SIG-M5 treated with dmso at 0.1 percent for 504 hours (cell line): Measurements from ENCODE around the gene NAALADL2.
"Not testable (repeated sequence)": the region's sequence is repeated elsewhere in the genome, so short reads cannot be mapped to it uniquely, and the experiment has no call there.

Source experiments
- DNase-seq: peaks from one replicate; lab custom pipeline; 2025; ENCODE audit not compliant: unreplicated experiment; lab: John Stamatoyannopoulos, UW

Gene NAALADL2

GRCh38 chr3:175257123-175257522, 398.0 kb downstream of the NAALADL2 start:
- DNase-seq = no peak

- no peak for DNase-seq
Measured at GRCh38 chr3:175258763-175259162, 399.6 kb downstream of the NAALADL2 start.

DNA sequence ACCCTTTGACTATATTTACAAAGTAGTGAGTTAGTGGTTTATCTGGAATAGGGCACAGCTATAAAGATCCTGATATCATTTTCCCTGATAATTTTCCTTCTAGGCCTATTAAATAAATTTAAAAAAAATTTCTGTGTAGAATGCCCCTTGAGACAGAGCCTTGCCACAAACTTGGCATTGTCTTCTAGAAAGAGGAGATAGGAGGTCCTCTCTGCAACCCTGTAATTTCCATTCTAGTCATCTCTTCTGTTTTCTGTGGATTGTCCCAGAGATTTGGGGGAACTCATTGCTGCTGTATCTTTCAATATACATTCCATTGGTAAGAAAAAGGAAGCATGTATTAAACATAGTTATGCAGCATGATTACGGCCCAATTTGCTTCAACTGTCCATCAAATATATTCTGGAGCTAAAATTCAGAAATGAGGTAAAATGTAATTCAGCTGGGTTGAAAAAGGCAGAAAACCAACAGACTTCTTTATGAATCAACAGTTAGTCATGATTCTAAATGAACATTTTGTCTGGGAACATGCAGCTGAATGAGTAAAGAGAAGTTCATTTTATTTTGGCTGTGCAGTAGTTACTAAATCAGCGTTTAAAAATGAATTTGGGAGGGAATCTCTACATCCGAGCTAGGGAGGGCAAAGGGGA, 401.1 kb downstream of the NAALADL2 start:
- DNase-seq = no peak

- DNase-seq = no peak
Measured at GRCh38 chr3:175266478-175266877, 407.3 kb downstream of the NAALADL2 start.

DNA sequence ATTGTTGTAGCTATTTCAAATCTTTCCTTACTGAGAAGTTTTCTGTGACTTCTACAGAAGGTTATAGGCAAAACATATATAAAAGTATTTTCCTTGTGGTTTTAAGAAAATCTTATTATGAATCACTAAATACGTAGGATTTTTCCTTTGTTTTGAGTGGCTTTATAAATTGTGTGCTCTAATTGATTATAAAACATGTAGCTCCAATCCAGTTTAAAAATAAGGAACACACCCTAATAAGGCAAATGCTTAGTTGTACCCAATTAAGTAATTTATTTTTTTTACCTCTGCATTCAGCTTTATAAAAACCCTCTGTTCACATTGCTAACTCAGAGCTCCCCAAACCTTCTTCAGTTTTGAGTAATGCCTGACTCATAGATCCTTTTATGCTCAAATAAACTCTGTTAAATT, 408.0 kb downstream of the NAALADL2 start:
- no peak for DNase-seq

- no peak for DNase-seq
Measured at GRCh38 chr3:175267561-175267960, 408.4 kb downstream of the NAALADL2 start.

DNA sequence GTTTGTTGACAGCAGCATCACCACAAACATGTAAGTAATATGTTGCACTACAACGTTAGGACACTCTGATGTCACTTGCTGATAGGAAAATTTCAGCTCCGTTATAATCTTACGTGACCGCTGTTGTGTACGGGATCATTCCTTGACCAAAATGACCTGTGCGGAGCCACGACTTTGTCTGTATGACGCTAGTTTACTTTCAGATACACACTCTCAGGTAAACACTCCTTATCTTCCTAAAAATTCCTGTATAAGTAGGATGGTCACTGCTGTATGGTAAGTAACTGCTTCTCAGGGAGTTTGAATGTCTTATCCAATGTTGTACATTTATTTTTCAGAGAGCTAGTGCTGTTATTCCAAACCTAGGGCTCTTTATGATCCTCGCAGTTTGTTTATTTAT, 410.3 kb downstream of the NAALADL2 start:
- DNase-seq = no peak

GRCh38 chr3:175270198-175270837, 411.2 kb downstream of the NAALADL2 start:
- DNase-seq = no peak

DNA sequence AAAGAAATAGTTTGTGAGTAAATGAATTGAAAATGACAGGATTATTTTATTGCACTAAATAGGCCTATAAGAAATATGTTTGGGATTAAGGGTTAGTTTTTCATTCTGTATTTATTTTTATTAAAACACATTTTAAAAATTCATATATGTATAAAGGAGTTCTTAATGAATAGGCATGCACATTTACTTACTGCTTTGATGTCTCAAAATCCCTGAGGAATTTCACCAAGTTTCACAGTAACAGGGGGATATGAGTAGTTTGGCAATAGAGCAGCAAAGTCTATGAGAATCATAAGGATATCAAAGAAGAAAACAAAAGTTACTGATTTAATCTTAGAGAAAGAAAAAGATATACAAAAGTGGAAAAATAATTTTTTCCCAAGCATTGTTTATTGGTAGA, 411.7 kb downstream of the NAALADL2 start:
- no peak for DNase-seq

DNA sequence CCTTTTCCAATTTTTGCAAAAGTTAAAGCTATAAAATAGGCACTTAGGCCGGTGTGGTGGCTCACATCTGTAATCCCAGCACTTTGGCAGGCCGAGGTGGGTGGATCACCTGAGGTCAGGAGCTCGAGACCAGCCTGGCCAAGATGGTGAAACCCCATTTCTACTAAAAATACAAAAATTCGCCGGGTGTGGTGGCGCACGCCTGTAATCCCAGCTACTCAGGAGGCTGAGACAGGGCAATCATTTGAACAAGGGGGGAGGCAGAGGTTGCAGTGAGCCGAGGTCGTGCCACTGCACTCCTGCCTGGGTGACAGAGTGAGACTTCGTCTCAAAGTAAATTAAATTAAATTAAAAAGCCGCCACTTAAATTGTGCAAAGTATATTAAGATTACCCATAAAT, 412.3 kb downstream of the NAALADL2 start:
- DNase-seq = not testable (repeated sequence)

- no peak for DNase-seq
Measured at GRCh38 chr3:175272392-175272791, 413.3 kb downstream of the NAALADL2 start.

DNA sequence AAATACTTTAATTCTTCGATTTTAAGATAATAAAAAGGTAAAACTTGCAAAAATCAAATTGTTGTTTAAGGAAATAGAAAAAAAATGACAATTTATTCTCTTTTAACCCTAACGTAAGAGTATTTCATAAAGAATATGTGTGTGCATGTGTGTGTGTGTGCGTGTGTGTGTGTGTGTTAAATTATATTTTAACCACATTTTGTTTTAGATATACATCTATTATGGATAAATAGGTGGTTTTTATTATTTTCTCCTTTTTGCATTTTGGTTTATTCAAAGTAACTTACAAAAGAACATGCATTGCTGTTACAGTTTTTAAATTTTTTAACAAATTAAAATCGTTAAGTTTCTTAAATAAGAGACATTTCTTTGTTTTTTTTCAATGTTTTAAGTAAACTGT, 414.4 kb downstream of the NAALADL2 start:
- no peak for DNase-seq

DNA sequence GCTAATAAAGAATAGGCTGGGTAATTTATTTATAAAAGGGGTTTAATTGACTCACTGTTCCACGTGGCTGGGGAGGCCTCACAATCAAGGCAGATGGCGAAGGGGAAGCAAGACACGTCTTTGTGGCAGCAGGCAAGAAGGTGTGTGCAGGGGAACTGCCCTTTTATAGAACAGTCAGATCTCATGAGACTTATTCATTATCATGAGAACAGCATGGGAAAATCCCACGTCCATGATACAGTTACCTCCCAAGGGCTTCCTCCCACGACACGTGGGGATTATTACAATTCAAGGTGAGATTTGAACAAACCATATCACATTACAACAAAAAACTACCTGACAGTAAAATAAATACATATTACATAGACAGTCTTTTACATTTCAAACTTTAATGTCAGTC, 414.9 kb downstream of the NAALADL2 start:
- DNase-seq = no peak

- no peak for DNase-seq
Measured at GRCh38 chr3:175274474-175275218, 415.5 kb downstream of the NAALADL2 start.

- DNase-seq = no peak
Measured at GRCh38 chr3:175278680-175279079, 419.5 kb downstream of the NAALADL2 start.

GRCh38 chr3:175279457-175279856, 420.3 kb downstream of the NAALADL2 start:
- no peak for DNase-seq

DNA sequence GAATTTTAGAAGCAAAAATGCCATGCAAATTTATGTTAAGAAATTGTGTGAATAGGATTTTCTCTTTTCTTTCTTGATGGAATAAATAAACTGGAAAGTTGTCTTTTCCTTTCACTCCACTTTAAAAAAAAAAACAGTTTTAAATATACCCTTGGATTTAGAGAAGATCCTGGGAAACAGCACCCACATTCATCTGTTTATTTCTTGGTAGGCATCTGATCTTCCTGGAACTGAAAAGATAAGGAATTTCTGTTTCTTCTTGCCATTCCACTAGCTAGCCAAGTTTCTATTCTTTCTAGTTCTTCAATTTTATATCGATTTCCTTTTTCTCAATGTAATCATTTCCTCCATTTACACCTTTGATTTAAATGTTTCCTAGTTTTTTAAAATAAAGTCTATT, 420.8 kb downstream of the NAALADL2 start:
- DNase-seq = no peak

DNA sequence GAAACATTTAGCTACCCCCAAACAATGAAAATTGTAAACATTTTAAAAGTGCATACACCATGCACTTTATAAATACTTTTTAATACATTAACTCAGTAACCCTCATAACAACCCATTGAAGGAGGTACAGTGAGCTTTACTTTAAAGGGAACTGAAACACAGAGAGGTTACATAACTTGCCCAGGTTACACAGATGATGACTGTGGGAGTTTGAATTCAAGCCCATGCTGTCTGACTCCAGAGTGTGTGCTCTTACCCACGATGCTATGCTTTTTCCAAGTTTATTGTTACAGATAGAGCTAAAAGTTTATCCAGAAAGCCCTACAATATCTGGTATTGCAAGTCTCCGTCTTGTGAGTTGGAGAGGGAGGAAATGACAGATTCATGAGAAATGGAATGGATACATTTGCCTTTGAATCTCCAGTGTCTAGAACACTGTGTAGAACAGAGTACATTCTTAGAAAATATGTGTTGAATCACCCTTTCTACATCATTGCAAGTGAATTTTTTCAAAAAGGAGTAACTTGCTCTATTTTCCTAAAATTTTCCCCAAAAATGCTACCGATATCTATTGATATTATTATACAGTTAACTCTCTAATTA, 428.3 kb downstream of the NAALADL2 start:
- no peak for DNase-seq

- DNase-seq = no peak
Measured at GRCh38 chr3:175288621-175289020, 429.5 kb downstream of the NAALADL2 start.

- DNase-seq = no peak
Measured at GRCh38 chr3:175294793-175295192, 435.7 kb downstream of the NAALADL2 start.

DNA sequence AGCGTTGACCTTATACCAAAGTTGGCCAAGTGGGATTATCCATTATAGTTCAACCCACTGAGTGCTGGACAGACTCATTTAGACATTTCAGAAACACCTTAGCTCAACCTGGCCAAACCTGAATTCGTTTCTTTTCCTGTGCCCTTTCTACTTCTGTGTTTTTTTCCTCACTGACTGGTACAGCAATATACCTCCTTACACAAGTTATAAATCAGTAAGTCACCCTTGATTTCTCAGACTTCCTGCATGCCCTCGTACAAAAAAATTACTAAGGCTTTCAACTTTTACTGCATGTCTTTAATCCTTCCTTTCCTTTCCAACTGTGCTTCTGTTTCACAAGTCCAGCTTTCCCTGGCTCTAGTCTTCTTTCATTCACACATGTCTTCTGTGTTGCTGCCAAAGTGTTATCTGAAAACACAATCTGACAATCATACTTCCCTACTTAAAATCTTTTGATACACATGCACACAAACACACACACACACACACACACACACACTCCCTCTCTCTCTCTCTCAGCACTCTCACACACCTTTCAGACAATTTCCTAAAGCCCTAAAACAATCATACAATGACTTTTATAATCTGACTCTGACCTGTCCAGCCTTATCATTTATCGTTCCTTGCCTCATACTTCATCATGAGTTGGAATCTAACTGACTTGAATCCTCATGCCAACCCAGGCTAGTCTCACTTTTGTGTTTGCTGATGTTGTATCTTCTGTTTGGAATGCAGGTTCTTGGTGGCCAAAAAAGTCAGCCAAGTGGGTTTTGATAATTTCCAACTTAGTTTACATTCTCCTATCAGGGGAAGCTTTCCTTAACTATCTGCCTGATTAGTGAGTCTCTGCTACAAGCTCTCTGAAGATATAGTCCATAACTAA, 436.4 kb downstream of the NAALADL2 start:
- DNase-seq = no peak
